HG03139 (cell line): Measurements from ENCODE around the gene SRP19.
"Not testable (repeated sequence)": the region's sequence is repeated elsewhere in the genome, so short reads cannot be mapped to it uniquely, and the experiment has no call there.

Source experiments
- ATAC-seq: cut with Tn5 transposase; IDR thresholded peaks from one replicate; pipeline ENCODE4 v1.9.1; 2021; ENCODE audit not compliant: unreplicated experiment

The SRP19 gene

DNA sequence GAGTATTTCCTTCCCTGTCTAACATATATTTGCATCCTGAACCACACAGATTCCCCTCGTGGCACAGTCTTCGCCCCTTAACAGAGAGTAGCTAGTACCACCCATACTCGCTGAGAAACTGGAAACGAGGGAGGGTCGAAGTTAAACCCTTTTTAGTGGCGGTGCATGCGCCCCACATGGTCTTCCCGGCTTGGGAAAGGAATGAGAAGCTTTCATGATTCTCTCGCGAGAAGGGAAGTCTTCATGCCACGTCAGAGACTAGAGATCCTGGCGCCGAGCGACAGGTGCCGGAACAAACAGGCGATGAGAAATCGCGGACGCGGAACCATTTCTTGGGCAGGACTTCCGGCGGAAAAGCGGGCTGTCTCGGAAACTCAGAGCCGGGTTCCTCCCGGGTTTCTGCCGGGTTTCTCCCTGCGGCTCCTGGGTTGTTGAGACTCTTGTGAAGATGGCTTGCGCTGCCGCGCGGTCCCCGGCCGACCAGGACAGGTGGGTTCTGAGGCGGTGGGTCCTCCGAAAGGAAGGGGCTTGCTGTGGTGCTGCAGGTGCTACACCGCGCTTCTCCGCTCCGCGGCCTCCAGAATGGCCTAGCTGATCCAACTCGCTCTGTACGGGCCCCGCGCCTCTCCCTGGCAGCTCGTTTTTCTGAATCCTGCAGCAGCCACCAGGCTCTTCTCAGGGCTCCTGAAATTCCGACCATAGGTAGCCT is at the start of gene SRP19:
TSS of gene SRP19 (plus strand) at position 359 of the 709 bp plus-strand sequence. CDS start at position 449, 90 bp downstream.
- ATAC-seq, result peak; percentile 99

DNA sequence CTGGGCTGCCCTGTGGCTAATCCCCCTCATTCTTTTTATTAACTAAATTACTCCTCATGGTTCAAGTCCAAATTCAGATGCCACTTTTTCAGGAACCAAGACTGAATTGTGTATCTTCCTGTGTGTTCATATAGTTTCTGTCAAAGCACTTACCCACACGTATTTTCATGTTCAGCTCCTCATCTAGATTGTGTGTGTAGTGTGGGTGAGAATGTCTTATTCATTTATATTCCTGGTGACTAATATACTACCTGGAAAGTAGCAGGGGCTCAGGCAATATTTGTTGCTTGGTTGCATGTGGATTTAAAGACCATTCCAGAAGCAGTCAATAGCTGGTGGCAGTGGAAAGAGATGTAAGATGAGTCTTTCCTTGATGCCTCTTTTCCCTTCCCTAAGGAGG is 48.5 kb upstream of the SRP19 start:
- no peak for ATAC-seq

DNA sequence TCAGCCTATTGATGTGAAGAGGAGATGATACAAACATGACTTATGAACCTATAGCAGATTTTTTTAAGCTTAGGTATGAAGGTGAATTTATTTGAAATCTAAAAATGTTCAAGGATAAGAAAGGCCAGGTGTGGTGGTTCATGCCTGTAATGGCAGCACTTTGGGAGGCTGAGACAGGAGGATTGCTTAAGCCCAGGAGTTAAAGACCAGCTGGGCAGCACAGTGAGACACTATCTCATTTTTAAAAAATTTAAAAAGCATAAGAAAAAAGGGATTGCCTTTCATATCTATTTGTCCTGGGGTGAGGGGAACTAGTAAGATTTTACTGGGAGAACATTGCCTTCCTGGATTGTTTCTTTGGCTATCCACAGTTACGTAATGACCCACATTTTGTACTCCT is 40.8 kb upstream of the SRP19 start:
- ATAC-seq, result no peak

DNA sequence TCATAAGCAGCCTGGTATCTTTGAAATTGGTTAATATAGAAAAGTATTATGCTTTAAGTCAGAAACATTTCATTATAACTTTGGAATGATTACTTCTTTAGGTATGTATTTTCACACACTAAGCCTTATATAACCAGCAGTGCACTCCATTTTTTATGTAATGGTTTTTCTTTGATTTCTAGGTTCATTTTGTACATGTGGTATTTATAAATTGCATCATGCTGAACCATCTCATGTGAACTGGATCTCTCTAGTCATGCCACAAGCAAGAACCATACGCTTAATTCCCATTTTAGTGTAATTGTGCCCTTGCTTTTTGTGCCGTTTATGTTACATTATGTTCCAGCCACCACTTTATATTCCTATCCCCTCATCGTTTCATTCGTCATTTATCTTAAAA is 38.6 kb upstream of the SRP19 start:
- ATAC-seq, result no peak

DNA sequence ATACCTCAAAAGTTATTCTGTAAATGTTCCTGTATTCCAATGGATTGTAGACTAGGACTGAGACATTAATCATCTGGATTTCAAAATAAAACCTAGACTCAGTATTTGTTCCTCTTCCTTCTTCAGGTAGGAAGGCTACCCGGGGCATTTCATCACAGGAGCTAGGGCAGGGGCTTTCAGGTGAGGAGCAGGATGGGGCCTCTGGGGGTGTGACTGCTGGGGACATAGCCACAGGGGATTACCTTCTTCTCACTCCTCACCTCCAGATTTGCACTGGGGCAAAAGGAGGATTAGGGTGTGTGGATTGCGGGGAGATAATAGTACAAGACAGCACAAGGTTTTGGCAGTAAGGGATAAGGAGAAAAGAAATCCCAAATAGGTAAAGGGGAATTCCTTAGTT is 37.9 kb upstream of the SRP19 start:
- no peak for ATAC-seq

DNA sequence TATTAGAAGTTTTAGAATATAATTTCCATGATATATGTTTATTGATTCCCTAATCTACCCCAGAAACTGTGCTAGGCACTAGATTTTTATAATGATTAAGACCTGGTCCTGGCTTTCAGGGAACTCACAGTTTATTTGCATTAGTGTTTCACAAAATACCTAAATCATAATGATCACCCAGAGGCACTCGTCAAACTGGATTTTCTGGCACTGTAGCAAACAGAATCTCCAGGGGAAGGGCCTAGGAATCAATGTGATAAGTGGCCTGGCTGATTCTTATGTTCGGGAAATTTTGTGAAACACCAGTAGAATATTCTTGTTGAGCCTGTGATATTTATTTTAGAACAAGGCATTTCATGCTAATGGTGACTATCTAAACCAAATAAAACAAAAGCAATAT is 37.4 kb upstream of the SRP19 start:
- no peak for ATAC-seq

DNA sequence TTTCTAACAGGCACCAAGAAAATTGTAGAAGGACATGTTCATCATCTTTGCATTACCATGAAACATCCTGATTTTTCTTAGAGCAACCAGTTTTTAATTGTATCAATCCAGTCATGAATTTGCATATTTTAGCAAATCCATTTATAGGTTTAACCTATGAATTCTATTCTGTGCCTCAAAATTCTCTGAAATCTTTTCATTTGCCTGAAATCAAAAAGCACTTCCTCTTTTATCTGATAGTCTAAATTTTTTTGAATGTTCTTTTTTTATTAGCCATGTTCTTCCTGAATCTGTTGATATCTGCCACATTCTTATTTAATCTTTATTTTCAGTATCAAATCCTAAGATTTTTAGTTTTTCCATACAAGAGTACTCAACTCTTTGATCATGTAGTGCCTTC is 36.9 kb upstream of the SRP19 start:
- ATAC-seq, result no peak

DNA sequence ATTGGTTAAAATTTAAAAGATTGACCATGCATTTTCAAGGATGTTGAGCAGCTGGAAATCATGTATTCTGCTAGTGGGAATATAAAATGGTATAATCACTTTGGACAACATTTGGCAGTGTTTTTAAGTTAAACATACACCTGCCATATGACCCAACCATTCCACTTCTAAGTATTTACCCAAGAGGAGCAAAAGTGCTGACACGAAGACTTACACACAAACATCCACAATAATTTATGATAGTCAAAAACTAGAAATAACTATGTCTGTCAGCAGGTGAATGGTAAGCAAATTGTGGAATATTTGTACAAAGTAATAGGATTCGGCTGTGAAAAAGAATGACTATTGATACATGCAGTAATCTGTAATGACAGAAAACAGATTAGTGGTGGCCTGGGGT is 30.7 kb upstream of the SRP19 start:
- ATAC-seq, result no peak

DNA sequence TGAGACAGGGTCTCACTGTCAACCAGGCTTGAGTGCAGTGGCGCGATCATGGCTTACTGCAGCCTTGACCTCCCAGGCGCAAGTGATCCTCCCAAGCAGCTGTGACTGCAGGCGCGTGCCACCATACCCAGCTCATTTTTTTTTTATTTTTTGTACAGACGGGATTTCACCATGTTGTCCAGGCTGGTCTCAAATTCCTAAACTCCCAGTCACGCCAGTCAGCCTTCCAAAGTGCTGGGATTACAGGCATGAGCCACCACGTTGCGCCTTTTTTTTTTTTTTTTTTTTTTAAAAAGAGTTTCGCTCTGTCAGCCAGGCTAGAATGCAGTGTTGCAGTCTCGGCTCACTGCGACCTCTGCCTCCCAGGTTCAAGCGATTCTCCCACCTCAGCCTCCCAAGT is 27.1 kb upstream of the SRP19 start:
- no peak for ATAC-seq

DNA sequence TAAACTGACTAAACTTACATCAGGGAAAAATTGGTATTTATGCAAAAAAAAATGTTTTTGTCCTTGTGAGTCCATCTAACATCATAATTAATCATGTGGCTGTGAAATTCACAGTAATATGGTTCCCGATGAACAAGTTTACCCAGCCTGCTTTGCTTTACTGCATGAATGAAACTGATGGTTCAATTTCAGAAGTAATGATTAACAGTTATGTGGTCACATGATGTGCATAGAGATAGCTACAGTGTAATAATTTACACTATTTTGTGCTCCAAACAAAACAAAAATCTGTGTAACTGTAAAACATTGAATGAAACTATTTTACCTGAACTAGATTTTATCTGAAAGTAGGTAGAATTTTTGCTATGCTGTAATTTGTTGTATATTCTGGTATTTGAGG is 16.6 kb upstream of the SRP19 start:
- no peak for ATAC-seq

DNA sequence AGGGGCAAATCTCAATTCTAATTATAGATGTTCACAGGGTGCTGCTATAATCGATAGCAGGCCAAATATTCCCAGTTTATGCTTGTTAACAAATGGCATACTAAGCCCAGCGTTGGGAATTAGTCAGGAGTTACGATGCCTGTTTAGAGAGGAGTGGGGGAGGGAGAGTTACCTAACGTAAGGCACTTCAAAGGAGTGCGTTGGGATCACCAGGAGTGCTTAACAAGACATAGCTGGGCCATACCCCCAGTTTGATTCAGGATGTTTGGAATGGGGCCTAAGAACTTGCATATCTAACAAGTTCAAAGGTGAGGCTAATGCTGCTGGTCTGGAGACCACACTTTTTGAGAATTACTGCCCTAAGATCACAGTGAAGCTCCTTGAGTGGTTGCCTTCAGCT is 14.5 kb upstream of the SRP19 start:
- ATAC-seq, result no peak

DNA sequence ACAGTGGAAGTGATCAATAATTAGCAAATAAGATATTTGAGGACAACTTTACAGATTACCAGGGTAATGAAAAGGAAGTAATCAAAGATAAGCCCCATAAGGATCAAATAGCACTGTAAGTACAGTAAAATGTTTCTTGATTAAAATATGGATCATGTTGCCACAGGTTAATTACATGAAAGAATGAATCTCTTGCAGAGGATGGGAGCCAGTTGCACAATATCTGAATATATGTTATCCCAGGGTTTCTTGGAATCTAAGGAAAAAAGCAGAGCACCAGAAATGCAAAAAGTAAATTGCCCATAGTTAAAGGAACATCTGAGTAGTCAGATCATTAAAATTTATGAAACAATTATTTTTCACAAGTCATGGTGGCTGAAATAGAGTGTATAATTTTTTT is 13.8 kb upstream of the SRP19 start:
- no peak for ATAC-seq

DNA sequence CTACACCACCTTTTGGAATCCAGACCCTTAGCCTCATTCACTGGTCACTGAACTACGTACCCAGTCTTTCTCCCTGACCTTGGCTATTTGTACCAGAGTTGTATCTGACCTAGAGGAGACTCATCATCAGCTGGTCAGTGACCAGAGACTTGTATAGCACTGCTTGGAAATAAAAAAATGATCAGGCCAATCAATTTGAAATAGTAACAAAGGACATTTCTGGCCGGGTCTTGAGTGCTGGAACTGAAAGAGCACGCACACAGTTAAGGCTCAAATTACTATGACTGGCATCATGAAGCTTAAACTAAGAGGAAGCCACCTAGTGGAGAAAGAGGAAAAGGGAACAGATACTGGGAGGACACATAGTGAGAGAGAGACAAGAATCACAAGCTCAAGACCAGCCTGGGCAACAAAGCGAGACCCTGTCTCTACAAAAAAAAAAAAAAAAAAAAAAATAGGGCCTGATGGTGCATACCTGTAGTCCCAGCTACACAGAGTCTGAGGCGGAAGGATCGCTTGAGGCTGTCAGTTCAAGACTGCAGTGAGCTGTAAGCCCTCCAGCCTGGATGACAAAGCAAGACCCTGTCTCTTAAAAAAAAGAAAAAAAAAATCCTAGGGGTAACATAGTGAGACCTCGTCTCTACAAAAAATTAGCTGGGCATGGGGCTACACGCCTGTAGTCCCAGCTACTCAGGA is 12.8 kb upstream of the SRP19 start:
- peak; percentile 99 for ATAC-seq

DNA sequence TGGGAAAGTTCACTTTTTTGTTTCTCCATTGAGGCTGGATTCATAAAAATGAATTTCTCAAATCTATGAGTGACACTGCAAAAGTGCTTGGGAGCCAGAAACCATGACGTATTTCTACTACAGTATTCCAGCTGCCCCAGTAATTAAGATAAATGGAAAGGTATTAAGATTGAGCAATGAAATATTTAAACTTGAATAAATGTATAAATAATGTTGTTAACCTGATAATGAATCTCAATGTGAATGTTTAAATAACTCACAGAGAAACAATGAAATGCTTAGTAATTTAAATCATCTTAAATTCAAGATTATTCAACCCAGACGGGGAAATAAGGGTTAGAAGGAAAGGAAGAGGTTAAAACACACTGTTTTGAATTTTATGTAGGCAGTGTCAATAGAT is 11.2 kb upstream of the SRP19 start:
- no peak for ATAC-seq

DNA sequence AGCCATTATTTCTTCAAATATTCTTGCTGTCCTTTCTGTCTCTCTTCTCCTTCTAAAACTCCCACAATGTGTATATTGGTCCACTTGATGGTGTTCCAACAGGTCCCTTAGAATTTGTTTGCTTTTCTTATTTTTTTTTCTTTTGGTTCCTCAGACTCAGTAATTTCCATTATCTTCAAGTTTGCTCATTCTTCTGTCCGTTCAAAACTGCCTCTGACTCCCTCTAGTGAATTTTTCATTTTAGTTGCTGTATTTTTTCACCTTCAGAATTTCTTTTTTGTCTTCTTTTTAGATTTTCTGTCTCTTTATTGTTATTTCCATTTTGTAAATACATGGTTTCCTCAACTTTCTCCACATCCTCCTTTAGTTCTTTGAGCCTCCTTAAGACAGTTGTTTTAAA is 6.4 kb upstream of the SRP19 start:
- no peak for ATAC-seq

DNA sequence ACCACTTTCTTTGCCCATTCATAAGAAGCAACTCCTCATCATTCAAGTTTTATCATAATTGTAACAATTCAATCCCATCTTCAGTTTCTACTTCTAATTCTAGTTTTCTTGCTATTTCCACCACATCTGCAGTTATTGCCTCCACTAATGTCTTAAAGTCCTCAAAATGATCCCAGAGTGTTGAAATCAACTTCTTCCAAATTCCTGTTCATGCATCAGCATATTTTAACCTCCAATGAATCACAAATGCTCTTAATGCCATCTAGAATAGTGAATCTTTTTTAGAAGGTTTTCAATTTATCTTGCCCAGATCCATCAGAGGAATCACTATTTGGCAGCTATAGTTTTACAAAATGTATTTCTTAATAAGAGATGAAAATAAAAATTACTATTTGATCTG is 3.2 kb upstream of the SRP19 start:
- ATAC-seq, result no peak

DNA sequence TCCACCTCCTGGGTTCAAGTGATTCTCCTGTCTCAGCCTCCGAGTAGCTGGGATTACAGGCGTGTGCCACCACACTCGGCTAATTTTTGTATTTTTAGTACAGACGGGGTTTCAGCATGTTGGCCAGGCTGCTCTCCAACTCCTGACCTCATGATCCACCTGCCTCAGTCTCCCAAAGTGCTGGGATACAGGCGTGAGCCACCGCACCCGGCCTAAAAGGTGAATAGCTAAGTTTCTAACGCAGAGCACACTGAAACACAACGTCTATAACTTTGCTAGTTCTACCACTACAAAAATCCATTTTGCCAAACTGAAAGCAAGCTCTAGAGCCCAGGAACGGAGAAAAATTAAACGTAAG is 537 bp upstream of the SRP19 start:
- ATAC-seq, result not testable (repeated sequence)

DNA sequence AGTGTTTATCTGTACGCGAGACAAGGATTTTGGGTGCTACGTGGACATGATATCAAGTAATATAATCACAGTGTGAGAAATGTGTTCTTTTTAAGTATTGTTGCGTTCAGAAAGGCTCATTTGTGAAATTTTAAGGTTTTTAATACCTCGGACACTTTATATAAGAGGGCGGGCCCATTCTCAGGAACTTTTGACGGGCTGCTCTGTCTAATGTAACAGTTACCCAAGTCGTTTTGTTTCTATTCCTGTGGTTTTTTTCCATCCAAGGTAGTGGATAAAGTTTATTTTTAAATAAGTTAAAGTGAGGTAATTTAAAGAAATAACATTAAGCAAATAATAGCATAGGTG is 525 bp downstream of the SRP19 start:
- ATAC-seq, result no peak

DNA sequence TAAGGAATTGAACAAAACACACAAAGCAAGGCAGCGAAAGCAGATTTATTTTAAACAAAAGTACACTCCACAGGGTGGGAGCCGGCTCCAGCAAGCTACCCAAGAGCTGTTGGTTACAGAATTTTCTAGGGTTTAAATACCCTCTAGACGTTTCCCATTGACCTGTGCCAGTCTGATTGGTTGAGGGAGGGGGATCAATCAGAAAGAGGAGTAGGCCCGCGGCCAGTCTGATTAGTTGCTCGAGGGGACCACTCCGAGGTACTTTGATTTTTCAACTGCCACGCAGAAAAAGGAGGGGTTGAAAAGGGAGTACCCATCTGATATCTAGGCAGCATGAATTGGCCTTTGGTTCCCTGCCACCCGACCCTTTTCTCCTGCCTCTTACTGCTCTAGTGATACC is 998 bp downstream of the SRP19 start:
- ATAC-seq, result no peak

DNA sequence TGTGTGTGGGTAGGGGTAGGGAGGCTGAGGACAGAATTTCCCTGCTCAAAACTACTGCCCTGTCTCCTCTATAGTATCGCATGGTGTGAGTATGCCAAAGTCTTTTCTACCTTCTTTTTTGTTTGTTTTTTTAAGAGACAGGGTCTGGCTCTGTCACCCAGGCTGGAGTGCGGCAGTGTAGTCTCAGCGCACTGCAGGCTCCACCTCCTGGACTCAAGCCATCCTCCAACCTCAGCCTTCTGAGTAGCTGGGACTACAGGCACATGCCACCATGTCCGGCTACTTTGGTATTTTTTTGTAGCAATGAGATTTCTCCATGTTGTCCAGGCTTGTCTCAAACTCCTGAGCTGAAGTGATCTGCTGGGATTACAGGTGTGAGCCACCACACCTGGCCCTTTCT is 2.5 kb downstream of the SRP19 start:
- no peak for ATAC-seq

DNA sequence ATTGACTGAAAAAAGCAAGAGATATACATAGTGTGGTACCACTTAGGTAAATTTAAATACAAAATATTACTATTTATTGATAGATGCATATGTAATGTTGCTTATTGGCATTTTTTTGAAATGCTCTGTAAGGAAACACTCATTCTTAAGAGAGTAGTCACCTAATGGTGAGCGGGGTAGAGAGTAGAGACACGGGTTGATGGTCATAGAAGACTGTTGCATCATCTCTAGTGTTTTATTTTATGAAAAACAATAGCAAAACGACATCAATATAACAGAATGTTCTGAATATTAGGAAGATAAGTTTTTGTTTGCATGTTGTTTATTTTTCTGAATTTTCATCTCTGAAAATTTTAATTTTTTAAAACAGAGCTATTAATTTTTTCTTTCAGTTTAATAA is 4.0 kb downstream of the SRP19 start:
- ATAC-seq, result no peak

DNA sequence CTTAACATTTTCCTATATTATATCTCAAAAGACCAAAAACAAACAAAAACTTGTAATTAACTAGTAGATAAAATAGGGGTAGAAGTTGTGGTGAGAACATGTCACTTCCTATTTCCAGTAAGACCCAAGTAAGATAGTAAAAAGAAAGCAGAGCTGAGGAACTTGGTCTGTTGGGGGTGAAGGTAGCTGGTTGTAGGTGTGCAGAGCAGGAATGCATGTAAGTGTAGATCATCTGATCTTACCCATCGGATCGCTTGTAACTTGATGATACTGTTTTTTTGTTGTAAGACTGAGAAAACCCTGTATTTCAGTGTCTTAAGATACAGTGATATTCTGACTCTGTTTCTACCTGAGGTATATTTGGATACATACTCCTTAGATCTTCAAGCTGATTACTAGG is 5.7 kb downstream of the SRP19 start:
- ATAC-seq, result no peak

DNA sequence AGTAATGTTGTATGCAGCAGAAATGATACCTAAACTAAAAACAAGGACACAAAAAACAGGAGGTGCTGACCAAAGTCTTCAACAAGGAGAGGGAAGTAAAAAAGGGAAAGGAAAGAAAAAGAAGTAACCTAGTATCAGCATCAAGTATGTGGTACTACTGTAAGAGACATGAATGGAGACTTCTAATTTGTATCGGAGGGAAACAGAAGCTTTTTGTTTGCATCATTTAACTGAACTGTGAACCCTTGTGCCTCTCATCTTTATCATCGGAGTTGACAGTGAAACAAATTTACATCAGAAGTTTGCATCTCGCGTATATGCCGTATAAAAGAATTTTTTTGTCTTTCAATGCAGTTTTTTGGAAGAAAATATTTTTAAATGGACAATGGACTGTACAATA is 6.3 kb downstream of the SRP19 start:
- ATAC-seq, result no peak
